ENCODE results near the gene TLE3.

DNA sequence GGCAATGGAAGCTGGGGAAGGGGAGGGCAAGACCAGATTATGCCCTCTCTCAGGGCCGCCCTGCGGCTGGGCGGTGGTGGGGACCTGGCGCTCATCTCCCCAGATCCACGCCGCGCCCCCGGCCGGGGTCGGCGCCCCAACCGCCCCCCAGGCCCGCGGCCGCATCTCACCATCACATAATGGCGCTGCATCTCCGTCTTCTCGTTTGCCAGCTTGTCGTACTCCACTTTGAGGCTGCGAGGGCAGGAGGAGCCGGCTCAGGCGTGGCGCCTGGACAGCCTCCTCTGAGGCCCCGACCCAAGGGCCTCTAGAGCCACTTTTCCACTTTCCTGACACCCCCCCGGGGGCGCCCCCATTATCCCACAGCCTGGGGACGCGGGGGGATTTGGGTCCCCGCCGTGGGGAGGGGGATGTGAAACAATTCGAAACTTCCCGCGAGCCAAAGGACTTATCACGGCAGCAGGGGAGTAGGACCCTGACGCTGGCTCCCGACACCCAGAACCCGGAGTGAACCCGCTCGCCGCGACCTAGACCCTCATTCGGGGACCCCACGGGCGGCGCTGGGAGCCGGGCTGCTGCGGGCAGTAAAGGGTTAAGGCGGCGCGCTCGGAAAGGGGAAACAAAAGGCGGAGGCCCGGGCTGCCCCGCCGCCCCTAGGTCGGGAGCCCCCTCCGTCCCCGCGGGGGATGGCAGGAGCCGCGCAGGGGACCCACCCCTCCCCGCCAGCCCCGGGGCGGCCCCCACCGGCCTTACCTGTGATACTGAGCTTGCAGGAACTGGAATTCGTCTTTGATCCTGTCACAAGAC lies 2.1 kb downstream of the TLE3 start:
- TF ChIP-seq, protein P1, sequence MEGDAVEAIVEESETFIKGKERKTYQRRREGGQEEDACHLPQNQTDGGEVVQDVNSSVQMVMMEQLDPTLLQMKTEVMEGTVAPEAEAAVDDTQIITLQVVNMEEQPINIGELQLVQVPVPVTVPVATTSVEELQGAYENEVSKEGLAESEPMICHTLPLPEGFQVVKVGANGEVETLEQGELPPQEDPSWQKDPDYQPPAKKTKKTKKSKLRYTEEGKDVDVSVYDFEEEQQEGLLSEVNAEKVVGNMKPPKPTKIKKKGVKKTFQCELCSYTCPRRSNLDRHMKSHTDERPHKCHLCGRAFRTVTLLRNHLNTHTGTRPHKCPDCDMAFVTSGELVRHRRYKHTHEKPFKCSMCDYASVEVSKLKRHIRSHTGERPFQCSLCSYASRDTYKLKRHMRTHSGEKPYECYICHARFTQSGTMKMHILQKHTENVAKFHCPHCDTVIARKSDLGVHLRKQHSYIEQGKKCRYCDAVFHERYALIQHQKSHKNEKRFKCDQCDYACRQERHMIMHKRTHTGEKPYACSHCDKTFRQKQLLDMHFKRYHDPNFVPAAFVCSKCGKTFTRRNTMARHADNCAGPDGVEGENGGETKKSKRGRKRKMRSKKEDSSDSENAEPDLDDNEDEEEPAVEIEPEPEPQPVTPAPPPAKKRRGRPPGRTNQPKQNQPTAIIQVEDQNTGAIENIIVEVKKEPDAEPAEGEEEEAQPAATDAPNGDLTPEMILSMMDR (IDR thresholded peaks at IDR 0.05; ENCODE audit: insufficient read depth, low read length, poor library complexity, severe bottlenecking): no peak
- no peak for TF ChIP-seq EZH2phosphoT487 (conservative IDR thresholded peaks at IDR 0.05; ENCODE audit: low read length)
